CD4-positive, alpha-beta T cell (primary cell): ENCODE measurements around the gene CD99L2. TPM values are rescaled to one million over a fixed set of nuclear protein-coding genes. Genes with fewer than 3 reads are reported as not detected.

Source experiments
- ATAC-seq: fragments of 200-7000 bp; cut with Tn5 transposase; one replicate; pipeline ENCODE4 v1.10.0; 2022; ENCODE audit warnings: mild to moderate bottlenecking; ENCODE audit not compliant: poor library complexity
- CTCF ChIA-PET: fragments of 350-600 bp; sonication (Branson Sonifier 250); formaldehyde crosslinking; loops from one replicate; lab custom pipeline; 2021; ENCODE audit warnings: antibody characterized with exemption, inconsistent platforms; lab: Charles Lee
- POLR2A ChIA-PET: fragments of 350-600 bp; sonication (Branson Sonifier 250); formaldehyde crosslinking; loops from one replicate; lab custom pipeline; 2021; ENCODE audit warnings: antibody characterized with exemption, inconsistent platforms; lab: Charles Lee
- DNase-seq, 14 experiments: peaks; one replicate each; pipeline ENCODE4 v3.0.0-alpha.2; 2013 to 2020; ENCODE audit warnings: mixed read lengths in 2 of 14
- H3K27ac ChIP-seq, 2 donors: one replicate each; pipeline versions ENCODE4 v1.5.1 to v1.7.0; 2013; ENCODE audit warnings: low read length in 2 of 2, low read depth in 1 of 2, mild to moderate bottlenecking in 1 of 2
- H3K27me3 ChIP-seq, 2 experiments: 1 replicate in 1 of 2; 2 replicates in 1 of 2; pipeline versions ENCODE4 v1.6.1 to v1.7.0; 2013; ENCODE audit warnings: low read length in 2 of 2, control low read depth in 1 of 2, mild to moderate bottlenecking in 1 of 2, moderate library complexity in 1 of 2; ENCODE audit not compliant: insufficient read depth in 2 of 2, control insufficient read depth in 1 of 2
- H3K36me3 ChIP-seq: one replicate; pipeline ENCODE4 v1.6.1; 2013; ENCODE audit warnings: low read length, control low read depth; ENCODE audit not compliant: insufficient read depth
- H3K4me1 ChIP-seq: one replicate; pipeline ENCODE4 v1.6.1; 2013; ENCODE audit warnings: low read length, control low read depth; ENCODE audit not compliant: insufficient read depth
- H3K4me3 ChIP-seq: one replicate; pipeline ENCODE4 v1.5.1; 2013; ENCODE audit warnings: mild to moderate bottlenecking, low read length, moderate library complexity
- H3K9me3 ChIP-seq, 2 experiments: 1 replicate in 1 of 2; 2 replicates in 1 of 2; pipeline versions ENCODE4 v1.6.1 to v1.7.0; 2013; ENCODE audit warnings: low read length in 2 of 2, mild to moderate bottlenecking in 2 of 2, control low read depth in 1 of 2, moderate library complexity in 1 of 2; ENCODE audit not compliant: control insufficient read depth in 1 of 2, insufficient read depth in 1 of 2
- H3K27ac Mint-ChIP-seq: one replicate; pipeline ENCODE4 v1.8.0; 2020; ENCODE audit warnings: mixed read lengths
- H3K27me3 Mint-ChIP-seq: one replicate; pipeline ENCODE4 v1.8.0; 2021; ENCODE audit warnings: mixed read lengths
- H3K36me3 Mint-ChIP-seq: one replicate; pipeline ENCODE4 v1.8.0; 2021; ENCODE audit warnings: low read depth, mixed read lengths
- H3K4me1 Mint-ChIP-seq: one replicate; pipeline ENCODE4 v1.8.0; 2021; ENCODE audit warnings: low read depth, mixed read lengths
- H3K4me3 Mint-ChIP-seq: one replicate; pipeline ENCODE4 v1.8.0; 2020; ENCODE audit warnings: mild to moderate bottlenecking, mixed read lengths
- H3K9me3 Mint-ChIP-seq: one replicate; pipeline ENCODE4 v1.8.0; 2020; ENCODE audit warnings: mixed read lengths
- intact Hi-C, 2 experiments: fragments of 100-400 bp; cut with DNase I in 1 of 2; cut with micrococcal nuclease in 1 of 2; formaldehyde crosslinking; loops; one replicate each; pipeline versions ENCODE4 v1.15.1 to v1.9.0; 2023 to 2025; cut with DNase I, micrococcal nuclease
- total RNA-seq, 174 experiments: library from RNA in 2 of 174; stranded (reverse) in 2 of 174; gene quantifications; one replicate each; pipeline ENCODE4 v1.2.3 and lab custom pipeline; 2021 to 2026
- TF ChIP-seq, protein P1 (sequence below): fragments of 200-600 bp; IDR thresholded peaks from one replicate; pipeline ENCODE4 v1.8.0; 2022; ENCODE audit warnings: antibody characterized with exemption, mild to moderate bottlenecking

CD99L2 gene
- total RNA-seq, 2 experiments from 2014 or later, result 5.3 to 6.5 TPM

DNA sequence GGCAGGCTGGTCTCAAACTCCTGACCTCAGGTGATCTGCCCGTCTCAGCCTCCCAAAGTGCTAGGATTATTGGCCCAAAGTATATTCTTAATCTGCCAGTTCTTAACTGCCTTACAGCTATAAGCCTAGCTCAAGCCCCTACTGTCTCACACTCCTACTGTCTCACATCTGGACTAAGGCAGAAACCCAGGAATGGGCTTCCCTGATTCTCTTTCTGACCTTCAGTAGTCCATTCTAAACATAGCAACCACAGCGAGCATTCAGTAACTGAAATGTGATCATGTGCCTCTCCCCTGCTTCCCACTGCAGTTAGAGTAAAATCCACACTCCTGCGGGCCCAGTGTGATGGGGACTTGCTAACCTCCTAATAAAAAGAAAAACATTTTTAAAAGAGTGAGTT, 146.3 kb downstream of the CD99L2 start:
- Mint-ChIP-seq H3K27me3 (no peaks in the 10 kb centered on the region), H3K4me1 (no peaks in the 10 kb centered on the region), H3K4me3 (no peak overlapping the region), H3K36me3 (peaks cover 71% of the 10 kb centered on the region), H3K9me3 (no peaks in the 10 kb centered on the region), H3K27ac (no peak overlapping the region)
- no peaks in the 10 kb centered on the region for H3K9me3 ChIP-seq
- ATAC-seq, result no peak
- ChIA-PET POLR2A (no interaction called here), CTCF (interaction anchor here (0.7 kb wide), 1 partner anchor 1482 kb away, joined by 4 read pairs; no protein-coding TSS in a partner anchor)
- no peak for DNase-seq
- no peak overlapping the region for H3K27ac ChIP-seq
- peaks cover 3% of the 10 kb centered on the region for H3K4me1 ChIP-seq
- H3K4me3 ChIP-seq, result no peak overlapping the region
- H3K36me3 ChIP-seq, result peaks cover 27% of the 10 kb centered on the region
- intact Hi-C loops, result no loop called here
- TF ChIP-seq, protein P1, sequence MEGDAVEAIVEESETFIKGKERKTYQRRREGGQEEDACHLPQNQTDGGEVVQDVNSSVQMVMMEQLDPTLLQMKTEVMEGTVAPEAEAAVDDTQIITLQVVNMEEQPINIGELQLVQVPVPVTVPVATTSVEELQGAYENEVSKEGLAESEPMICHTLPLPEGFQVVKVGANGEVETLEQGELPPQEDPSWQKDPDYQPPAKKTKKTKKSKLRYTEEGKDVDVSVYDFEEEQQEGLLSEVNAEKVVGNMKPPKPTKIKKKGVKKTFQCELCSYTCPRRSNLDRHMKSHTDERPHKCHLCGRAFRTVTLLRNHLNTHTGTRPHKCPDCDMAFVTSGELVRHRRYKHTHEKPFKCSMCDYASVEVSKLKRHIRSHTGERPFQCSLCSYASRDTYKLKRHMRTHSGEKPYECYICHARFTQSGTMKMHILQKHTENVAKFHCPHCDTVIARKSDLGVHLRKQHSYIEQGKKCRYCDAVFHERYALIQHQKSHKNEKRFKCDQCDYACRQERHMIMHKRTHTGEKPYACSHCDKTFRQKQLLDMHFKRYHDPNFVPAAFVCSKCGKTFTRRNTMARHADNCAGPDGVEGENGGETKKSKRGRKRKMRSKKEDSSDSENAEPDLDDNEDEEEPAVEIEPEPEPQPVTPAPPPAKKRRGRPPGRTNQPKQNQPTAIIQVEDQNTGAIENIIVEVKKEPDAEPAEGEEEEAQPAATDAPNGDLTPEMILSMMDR, result no peak
- no peaks in the 10 kb centered on the region for H3K27me3 ChIP-seq

DNA sequence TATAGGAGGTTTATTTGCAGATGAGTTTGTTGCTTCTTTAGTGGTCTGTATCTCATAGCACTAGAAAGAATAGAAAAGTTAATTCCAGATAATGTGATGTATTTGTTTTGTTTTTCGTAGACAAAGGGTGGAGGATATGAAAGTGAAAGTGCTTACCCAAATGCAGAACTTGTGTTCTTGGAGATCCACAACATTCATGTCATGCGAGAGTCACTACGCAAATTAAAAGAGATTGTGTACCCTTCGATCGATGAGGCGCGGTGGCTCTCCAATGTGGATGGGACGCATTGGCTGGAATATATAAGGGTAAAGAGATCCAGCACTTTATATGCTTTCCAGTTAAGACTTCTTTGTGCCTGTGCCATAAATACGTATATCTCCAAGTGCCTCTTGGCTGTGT, 162.0 kb downstream of the CD99L2 start:
- Histone ChIP-seq H3K4me3 (no peak overlapping the region), H3K9me3 (no peaks in the 10 kb centered on the region), H3K27me3 (no peaks in the 10 kb centered on the region), H3K4me1 (peaks cover 3% of the 10 kb centered on the region), H3K27ac (peak overlapping the region in 1 of 2 donors; percentile 40), H3K36me3 (peaks cover 85% of the 10 kb centered on the region)
- peaks cover 95% of the 10 kb centered on the region for H3K36me3 Mint-ChIP-seq
- POLR2A ChIA-PET, result no interaction called here
- peaks cover 23% of the 10 kb centered on the region for H3K4me1 Mint-ChIP-seq
- peak in 3 of 14 experiments; percentile 14 to 17 (median 14) for DNase-seq
- intact Hi-C loops, result no loop called here
- H3K27me3 Mint-ChIP-seq, result no peaks in the 10 kb centered on the region
- ATAC-seq, result no peak
- H3K4me3 Mint-ChIP-seq, result peak overlapping the region; percentile 23
- no peaks in the 10 kb centered on the region for H3K9me3 Mint-ChIP-seq
- TF ChIP-seq, protein P1, result no peak
- peak overlapping the region; percentile 67 for H3K27ac Mint-ChIP-seq
- CTCF ChIA-PET, result no interaction called here

DNA sequence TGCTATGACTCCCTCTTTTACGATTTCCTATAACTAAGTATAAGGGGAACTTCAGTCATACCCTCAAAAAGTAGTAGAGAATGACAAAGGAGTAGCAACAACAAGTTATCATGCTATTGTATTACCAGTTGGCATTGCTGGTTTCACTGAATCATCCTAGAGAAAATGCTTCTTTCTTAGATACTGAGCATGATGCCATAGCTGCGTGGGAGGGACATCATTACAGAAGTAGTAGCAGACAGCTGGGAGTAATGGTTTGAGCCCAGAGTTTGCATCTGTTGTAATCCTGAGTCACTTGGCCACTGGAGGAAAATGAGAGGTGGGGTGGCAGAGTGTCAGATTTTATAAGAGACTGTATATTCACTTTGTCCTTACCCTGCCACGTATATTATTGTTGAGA, 166.7 kb downstream of the CD99L2 start:
- H3K4me3 Mint-ChIP-seq, result no peak overlapping the region
- peaks cover 19% of the 10 kb centered on the region for H3K4me1 Mint-ChIP-seq
- no peaks in the 10 kb centered on the region for H3K9me3 ChIP-seq
- H3K27me3 Mint-ChIP-seq, result no peaks in the 10 kb centered on the region
- no peaks in the 10 kb centered on the region for H3K27me3 ChIP-seq
- CTCF ChIA-PET, result interaction anchor here (1.2 kb wide), 1 partner anchor 48 kb away, joined by 3 read pairs; no protein-coding TSS in a partner anchor
- ATAC-seq (no peak), DNase-seq (no peak)
- POLR2A ChIA-PET, result interaction anchor here (0.8 kb wide), 1 partner anchor 39 kb away, joined by 3 read pairs; the partner anchor contains the start of gene MTMR1
- no peaks in the 10 kb centered on the region for H3K9me3 Mint-ChIP-seq
- H3K27ac Mint-ChIP-seq, result no peak overlapping the region
- peaks cover 81% of the 10 kb centered on the region for H3K36me3 ChIP-seq
- TF ChIP-seq, protein P1, result no peak
- H3K27ac ChIP-seq, result no peak overlapping the region
- peaks cover 84% of the 10 kb centered on the region for H3K36me3 Mint-ChIP-seq
- H3K4me3 ChIP-seq, result no peak overlapping the region
- intact Hi-C loops, result no loop called here
- H3K4me1 ChIP-seq, result peaks cover 3% of the 10 kb centered on the region
